GM18870 (cell line): ENCODE measurements around the gene MCF2L.

Experiments used
- ATAC-seq: cut with Tn5 transposase; IDR thresholded peaks from one replicate; pipeline ENCODE4 v1.9.1; 2021; ENCODE audit warnings: moderate library complexity; ENCODE audit not compliant: unreplicated experiment

The MCF2L gene

GRCh38 chr13:113122550-113123225 lies 153.7 kb downstream of the MCF2L start, which contains the start of gene F10:
Gene F10 (plus strand): TSS chr13:113122799. CDS start chr13:113122856, 57 bp downstream.
- ATAC-seq = no peak

GRCh38 chr13:113123226-113124201 lies 154.5 kb downstream of the MCF2L start:
- ATAC-seq = no peak

DNA sequence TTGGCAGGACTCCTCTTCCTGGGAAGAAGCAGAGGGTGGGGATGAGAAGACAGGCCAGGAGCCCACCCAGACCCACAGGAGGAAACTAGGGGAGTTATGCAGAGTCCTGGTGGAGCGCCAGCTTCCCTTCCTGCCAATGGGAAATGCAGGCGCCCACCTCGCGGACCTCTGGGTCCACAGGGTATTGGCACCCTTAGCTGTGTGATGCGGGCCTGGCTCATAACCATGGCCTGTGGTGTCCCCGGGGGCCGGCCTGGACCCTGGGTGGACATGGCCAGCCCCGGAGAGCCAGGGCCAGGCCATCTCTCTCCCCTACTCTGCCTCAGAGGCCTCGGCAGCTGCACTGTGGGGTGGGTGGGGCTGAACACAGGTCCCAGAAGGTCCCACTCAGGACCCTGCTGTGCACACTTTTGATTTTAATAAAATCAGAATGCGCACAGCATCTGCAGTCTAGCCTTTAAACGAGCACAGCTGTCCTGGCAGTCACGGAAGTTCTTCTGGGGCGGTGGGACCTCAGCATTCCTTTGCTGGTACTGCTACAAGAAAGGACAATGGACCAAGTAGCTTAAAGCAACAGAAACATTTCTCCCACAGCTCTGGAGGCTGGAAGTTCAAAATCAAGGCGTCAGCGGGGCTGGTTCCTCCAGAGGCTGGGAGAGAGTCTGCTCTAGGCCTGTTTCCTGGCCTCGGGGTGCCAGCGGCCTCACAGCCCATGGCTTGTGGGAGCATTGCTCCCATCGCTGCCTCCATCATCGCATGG lies 155.4 kb downstream of the MCF2L start:
- ATAC-seq = no peak

- no peak for ATAC-seq
Observed at GRCh38 chr13:113125506-113126264, 156.7 kb downstream of the MCF2L start.

- no peak for ATAC-seq
Observed at GRCh38 chr13:113126265-113127150, 157.5 kb downstream of the MCF2L start.

GRCh38 chr13:113129480-113129879 lies 160.5 kb downstream of the MCF2L start:
- ATAC-seq = no peak

DNA sequence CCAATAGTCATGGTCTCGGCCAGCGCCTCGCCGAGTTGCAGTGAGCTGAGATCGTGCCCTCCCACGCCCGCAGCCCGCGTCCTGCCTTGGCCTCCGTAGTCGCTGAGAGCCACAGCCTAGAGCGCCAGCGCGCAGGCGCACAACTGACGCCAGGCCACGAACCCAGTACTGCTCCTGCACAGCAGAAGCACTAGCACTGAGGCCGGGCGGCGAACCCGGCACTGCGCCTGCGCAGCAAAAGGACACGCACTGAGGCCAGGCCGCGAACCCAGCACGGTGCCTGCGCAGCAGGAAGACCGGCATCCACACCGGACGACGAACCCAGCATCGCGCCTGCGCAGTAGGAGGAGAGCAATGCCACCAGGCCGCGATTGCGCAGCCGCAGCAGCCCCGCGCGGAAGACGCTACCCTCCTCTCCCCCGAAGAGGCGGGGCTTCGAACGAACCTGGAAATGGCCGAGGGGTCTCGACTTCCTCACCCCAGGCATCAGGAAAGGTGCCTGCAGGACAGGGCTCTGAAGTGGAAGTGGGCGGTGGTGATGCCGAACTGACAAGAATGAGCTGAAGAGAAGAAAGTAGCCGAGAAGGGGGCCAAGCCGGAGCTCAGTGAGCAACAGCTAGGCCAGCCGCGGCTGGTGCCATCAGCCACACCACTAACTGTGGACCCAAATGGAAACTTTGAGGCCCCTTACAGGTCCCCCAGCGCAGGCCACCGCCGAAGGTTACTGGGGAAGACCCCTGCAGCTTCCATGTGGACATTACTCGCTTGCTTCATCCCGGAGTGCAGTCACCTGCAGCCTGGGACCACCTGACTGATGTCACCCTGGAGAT lies 161.1 kb downstream of the MCF2L start:
- ATAC-seq = no peak

- no peak for ATAC-seq
Observed at GRCh38 chr13:113135281-113135760, 166.3 kb downstream of the MCF2L start.

- no peak for ATAC-seq
Observed at GRCh38 chr13:113137691-113138298, 168.8 kb downstream of the MCF2L start.

- ATAC-seq = no peak
Observed at GRCh38 chr13:113138792-113139551, 170.0 kb downstream of the MCF2L start.

DNA sequence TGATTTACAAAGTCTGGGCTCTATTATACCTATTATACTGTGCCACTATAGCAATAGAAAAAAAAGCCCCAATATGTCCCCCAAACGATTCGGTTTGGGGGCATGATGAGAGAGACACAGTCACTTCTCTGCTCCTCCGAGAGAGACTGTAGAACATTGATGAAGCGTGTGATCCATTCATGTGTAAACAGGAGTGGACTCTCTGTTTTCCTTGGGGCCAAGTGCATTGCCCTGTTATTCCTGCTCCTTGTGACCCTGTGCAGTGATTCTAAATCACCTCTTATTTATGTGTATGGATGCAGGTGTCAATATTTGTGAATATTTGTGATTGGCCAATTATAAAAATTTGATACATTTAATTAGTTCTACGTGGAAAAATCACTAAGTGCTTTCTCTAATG lies 170.6 kb downstream of the MCF2L start:
- ATAC-seq = no peak

- no peak for ATAC-seq
Observed at GRCh38 chr13:113140677-113141600, 171.9 kb downstream of the MCF2L start.

GRCh38 chr13:113141601-113141970 lies 172.6 kb downstream of the MCF2L start:
- ATAC-seq = no peak

- ATAC-seq = no peak
Observed at GRCh38 chr13:113142876-113143275, 173.9 kb downstream of the MCF2L start.

DNA sequence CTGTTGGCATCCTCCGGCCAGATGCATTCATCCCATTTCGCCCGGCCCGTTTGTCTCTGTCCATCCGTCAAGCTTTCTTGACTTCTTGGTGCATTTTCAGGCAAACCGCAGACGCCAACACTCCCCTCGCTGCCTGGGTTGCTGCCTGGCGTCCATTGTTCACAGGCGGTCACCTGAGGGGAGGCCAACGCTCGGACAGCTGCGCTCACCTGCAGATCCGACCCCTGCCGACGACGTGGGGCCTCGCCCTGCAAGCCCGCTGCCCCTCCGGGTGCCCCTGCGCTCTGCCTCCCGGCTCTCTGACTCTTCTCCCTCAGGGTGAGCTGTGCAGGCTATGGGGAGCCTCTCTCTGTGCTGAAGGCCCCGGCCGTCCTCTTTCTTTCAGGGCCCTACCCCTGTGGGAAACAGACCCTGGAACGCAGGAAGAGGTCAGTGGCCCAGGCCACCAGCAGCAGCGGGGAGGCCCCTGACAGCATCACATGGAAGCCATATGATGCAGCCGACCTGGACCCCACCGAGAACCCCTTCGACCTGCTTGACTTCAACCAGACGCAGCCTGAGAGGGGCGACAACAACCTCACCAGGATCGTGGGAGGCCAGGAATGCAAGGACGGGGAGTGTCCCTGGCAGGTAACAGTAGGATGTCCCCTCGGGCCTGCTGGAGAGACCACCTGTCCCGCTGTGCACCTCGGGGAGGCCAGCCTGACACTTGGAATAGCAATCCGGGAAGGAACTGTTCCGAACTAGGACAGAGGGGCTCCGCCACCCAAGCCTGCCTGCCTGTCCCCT lies 174.6 kb downstream of the MCF2L start:
- no peak for ATAC-seq

DNA sequence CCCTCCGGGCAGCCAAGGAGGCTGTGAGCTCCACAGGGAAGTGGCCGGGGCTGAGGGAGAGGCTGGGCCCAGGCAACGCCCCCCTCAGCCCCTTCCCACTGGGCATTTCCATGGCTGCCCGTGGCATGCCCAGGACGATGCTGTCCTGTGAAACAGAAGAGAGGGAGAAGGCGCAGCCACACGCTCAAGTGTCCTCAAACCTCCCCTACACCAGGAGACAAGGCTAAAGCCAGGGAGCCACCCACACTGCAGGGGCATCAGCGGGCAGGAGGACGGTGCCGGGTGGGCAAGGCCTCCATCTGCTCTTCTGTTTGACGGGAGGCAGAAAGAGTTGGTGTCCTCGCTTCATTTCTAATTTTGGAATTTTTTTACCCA lies 175.2 kb downstream of the MCF2L start:
- ATAC-seq = no peak
